ENCODE results near the gene PSMB11.
A peak's percentile ranks its signal among the peaks of the same experiment; 100 is the strongest.

PSMB11 gene

DNA sequence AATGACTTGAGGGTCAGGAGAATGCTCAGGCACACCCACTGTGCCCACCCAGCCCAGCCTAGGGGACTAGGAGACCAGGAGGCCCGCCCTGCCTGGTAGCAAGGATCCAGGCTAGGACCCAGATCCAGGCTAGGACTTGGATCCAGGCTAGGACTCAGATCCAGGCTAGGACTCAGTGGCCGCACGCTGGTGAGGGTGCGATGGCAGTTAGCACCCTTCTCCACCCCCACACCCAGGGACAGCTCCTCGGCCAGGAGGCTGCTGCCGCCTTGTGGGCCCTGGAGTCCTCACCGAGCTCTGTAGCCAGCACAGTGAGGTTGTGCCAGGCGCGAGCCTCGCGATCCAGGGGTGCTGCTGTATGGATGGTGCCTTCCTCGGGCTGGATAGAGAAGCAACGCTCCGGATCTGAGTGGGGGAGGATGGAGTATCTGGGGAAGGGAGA lies 10.2 kb downstream of the PSMB11 start:
- Histone ChIP-seq H3K9me3 (ENCODE audit: severe bottlenecking) (no peaks in the 10 kb centered on the region), H3K36me3 (ENCODE audit: low read depth) (no peaks in the 10 kb centered on the region), H3K4me3 (ENCODE audit: severe bottlenecking) (no peak overlapping the region), H3K4me1 (ENCODE audit: insufficient read depth, poor library complexity, severe bottlenecking) (no peaks in the 10 kb centered on the region), H3K27ac (ENCODE audit: poor library complexity, severe bottlenecking) (no peak overlapping the region), H3K27me3 (ENCODE audit: insufficient read depth, poor library complexity, severe bottlenecking) (no peaks in the 10 kb centered on the region)
- TF ChIP-seq, protein P1, sequence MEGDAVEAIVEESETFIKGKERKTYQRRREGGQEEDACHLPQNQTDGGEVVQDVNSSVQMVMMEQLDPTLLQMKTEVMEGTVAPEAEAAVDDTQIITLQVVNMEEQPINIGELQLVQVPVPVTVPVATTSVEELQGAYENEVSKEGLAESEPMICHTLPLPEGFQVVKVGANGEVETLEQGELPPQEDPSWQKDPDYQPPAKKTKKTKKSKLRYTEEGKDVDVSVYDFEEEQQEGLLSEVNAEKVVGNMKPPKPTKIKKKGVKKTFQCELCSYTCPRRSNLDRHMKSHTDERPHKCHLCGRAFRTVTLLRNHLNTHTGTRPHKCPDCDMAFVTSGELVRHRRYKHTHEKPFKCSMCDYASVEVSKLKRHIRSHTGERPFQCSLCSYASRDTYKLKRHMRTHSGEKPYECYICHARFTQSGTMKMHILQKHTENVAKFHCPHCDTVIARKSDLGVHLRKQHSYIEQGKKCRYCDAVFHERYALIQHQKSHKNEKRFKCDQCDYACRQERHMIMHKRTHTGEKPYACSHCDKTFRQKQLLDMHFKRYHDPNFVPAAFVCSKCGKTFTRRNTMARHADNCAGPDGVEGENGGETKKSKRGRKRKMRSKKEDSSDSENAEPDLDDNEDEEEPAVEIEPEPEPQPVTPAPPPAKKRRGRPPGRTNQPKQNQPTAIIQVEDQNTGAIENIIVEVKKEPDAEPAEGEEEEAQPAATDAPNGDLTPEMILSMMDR (IDR thresholded peaks at IDR 0.05; ENCODE audit: poor library complexity, severe bottlenecking): peak; percentile 15
- ATAC-seq (ENCODE audit: low read depth): no peak
- DNase-seq (ENCODE audit: low spot score): peak; percentile 66

DNA sequence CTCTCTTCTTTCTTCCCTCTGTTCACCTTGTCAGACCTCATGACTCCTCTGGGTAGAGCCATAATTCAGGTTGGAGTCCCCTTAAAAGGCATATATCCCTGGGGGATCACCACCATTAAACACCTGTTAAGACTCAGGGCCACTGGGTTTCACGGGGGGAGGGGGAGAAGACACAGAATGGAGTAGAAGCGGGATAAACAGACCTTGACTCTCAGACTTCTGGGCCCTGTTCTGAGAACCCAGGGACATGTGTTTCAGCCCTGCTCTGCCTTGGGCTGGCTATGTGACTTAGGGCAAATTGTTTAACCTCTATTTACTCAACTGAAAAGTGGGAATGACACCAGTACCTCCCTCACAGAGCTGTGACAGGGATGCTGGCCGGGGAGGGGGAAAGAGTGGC lies 10.7 kb downstream of the PSMB11 start:
- ATAC-seq (ENCODE audit: low read depth) (no peak), DNase-seq (ENCODE audit: low spot score) (no peak)
- Histone ChIP-seq H3K4me3 (ENCODE audit: severe bottlenecking) (no peak overlapping the region), H3K4me1 (ENCODE audit: insufficient read depth, poor library complexity, severe bottlenecking) (no peaks in the 10 kb centered on the region), H3K9me3 (ENCODE audit: severe bottlenecking) (no peaks in the 10 kb centered on the region), H3K27me3 (ENCODE audit: insufficient read depth, poor library complexity, severe bottlenecking) (no peaks in the 10 kb centered on the region), H3K36me3 (ENCODE audit: low read depth) (no peaks in the 10 kb centered on the region), H3K27ac (ENCODE audit: poor library complexity, severe bottlenecking) (no peak overlapping the region)
- TF ChIP-seq, protein P1 (IDR thresholded peaks at IDR 0.05; ENCODE audit: poor library complexity, severe bottlenecking): no peak

DNA sequence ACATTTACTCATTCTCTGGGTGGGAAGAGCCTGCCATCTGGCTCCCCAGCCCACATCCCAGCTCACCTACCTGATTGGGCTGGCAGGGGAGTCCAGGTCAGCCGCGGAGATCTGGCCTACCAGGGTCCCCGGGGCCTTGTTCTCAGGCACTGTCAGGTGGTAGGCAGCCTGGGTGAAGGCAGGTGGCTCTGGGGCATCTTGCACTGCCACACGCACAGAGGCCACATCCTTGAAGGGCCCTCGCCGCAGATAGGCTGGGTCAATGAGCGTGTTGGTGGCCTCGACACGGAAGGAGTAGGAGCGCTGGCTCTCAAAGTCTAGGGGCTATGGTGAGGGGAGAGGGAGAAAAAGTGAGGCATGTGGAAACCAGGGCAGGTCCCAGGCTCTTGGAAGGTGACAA lies 11.4 kb downstream of the PSMB11 start:
- ATAC-seq (ENCODE audit: low read depth) (no peak), DNase-seq (ENCODE audit: low spot score) (peak; percentile 60)
- TF ChIP-seq, protein P1 (IDR thresholded peaks at IDR 0.05; ENCODE audit: poor library complexity, severe bottlenecking): no peak
- H3K27ac ChIP-seq (ENCODE audit: poor library complexity, severe bottlenecking): no peak overlapping the region
- H3K4me1 ChIP-seq (ENCODE audit: insufficient read depth, poor library complexity, severe bottlenecking): no peaks in the 10 kb centered on the region
- no peak overlapping the region for H3K4me3 ChIP-seq (ENCODE audit: severe bottlenecking)
- no peaks in the 10 kb centered on the region for H3K9me3 ChIP-seq (ENCODE audit: severe bottlenecking)
- H3K36me3 ChIP-seq (ENCODE audit: low read depth): peaks cover 3% of the 10 kb centered on the region
- H3K27me3 ChIP-seq (ENCODE audit: insufficient read depth, poor library complexity, severe bottlenecking): no peaks in the 10 kb centered on the region

DNA sequence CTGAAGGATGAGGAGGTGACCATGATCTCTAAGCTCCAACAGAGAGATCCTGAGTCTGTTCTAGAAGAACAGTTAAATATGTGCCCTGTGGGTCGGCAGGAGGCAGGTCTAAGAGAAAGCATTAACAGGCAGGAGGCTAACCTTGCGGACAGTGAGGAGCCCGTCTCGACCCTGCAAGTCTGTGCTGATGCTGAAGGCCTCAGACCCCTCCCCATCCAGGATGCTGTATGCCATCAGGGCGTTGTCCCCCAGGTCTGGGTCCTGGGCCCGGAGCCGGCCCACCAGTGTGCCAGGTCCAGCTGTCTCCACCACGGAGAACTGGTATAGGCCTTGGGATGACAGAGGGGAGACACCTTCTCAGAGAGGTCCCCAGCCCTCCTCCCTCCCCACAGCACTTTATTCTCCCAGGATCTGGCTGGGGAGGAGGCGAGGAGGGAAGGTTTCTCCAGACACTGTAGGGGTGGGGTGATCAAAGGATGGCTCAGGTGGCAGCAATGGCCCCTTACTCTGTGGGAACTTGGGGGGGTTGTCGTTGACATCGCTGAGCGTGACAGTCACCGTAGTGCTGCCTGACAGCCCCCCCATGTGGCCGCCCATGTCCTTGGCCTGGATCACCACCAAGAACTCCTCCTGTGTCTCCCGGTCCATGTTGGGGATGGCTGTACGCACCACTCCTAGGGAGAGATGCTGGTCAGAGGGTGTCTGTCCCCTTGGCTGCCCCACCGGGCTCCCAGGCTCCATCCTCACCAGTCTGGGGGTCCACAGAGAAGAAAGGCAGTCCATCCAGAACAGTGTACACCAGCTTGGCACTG lies 12.2 kb downstream of the PSMB11 start:
- peaks cover 10% of the 10 kb centered on the region for H3K36me3 ChIP-seq (ENCODE audit: low read depth)
- no peak for ATAC-seq (ENCODE audit: low read depth)

More for the DNA sequence above, 12.2 kb downstream of the PSMB11 start:
- TF ChIP-seq, protein P1 (IDR thresholded peaks at IDR 0.05; ENCODE audit: poor library complexity, severe bottlenecking): no peak
- no peak overlapping the region for H3K4me3 ChIP-seq (ENCODE audit: severe bottlenecking)
- no peaks in the 10 kb centered on the region for H3K27me3 ChIP-seq (ENCODE audit: insufficient read depth, poor library complexity, severe bottlenecking)
- DNase-seq (ENCODE audit: low spot score): peak; percentile 68
- no peak overlapping the region for H3K27ac ChIP-seq (ENCODE audit: poor library complexity, severe bottlenecking)
- H3K9me3 ChIP-seq (ENCODE audit: severe bottlenecking): no peaks in the 10 kb centered on the region
- H3K4me1 ChIP-seq (ENCODE audit: insufficient read depth, poor library complexity, severe bottlenecking): no peaks in the 10 kb centered on the region

All from RWPE2 (cell line).